HepG2 (cell line): ENCODE measurements around the gene RYR2. TPM values are rescaled to one million over a fixed set of nuclear protein-coding genes. Genes with fewer than 3 reads are reported as not detected.

Experiments
- ATAC-seq: fragments of 200-7000 bp; cut with Tn5 transposase; 3 replicates; pipeline ENCODE4 v1.9.1; 2020; ENCODE audit warnings: mild to moderate bottlenecking, moderate library complexity
- BruUV-seq: library from RNA; stranded (reverse); fragments of 400-500 nt; replicated peaks from 2 replicates; lab custom pipeline; 2021; lab: Mats Ljungman, UMichigan
- CTCF ChIA-PET: fragments of 300-600 bp; formaldehyde crosslinking; extraction: SDS; loops from one replicate; lab custom pipeline; 2021; ENCODE audit warnings: low total read pairs, inconsistent platforms, low intra/inter-chr PET ratio; lab: Yijun Ruan, JAX
- POLR2A ChIA-PET: fragments of 350-600 bp; sonication (Branson Sonifier 250); formaldehyde crosslinking; loops from one replicate; lab custom pipeline; 2020; ENCODE audit warnings: antibody characterized with exemption, inconsistent platforms; lab: Yijun Ruan, JAX
- DNase-seq: peaks from one replicate; pipeline ENCODE4 v3.0.0-alpha.2; 2015; ENCODE audit warnings: low spot score
- FAIRE-seq: peaks from 3 replicates; lab custom pipeline; 2011; peaks lifted over from hg19 to GRCh38; lab: Jason Lieb, UNC
- H2AFZ ChIP-seq: one replicate; pipeline ENCODE4 v1.6.1; 2011; ENCODE audit warnings: low read length, inconsistent platforms
- H3K27ac ChIP-seq: fragments of 300-600 bp; 3 replicates; pipeline ENCODE4 v1.8.0; 2011; ENCODE audit warnings: mixed run types, mild to moderate bottlenecking, mixed read lengths, low read length, inconsistent platforms; ENCODE audit not compliant: insufficient read depth; ENCODE audit errors: extremely low read length
- H3K27me3 ChIP-seq, 2 experiments: fragments of 200-600 bp in 1 of 2; 2 replicates in 1 of 2; 3 replicates in 1 of 2; pipeline versions ENCODE4 v1.6.0 to v1.8.0; 2011; ENCODE audit warnings: low read length in 2 of 2, mild to moderate bottlenecking in 2 of 2, moderate library complexity in 2 of 2, inconsistent platforms in 1 of 2; ENCODE audit not compliant: insufficient read depth in 2 of 2, control insufficient read depth in 1 of 2
- H3K36me3 ChIP-seq, 2 experiments: fragments of 200-600 bp in 1 of 2; replicated peaks in 1 of 2; 2 replicates in 1 of 2; 3 replicates in 1 of 2; pipeline versions ENCODE4 v1.5.1 to v1.8.0; 2011; ENCODE audit warnings: low read length in 2 of 2, inconsistent platforms in 1 of 2; ENCODE audit not compliant: insufficient read depth in 2 of 2, control insufficient read depth in 1 of 2
- H3K4me1 ChIP-seq: 2 replicates; pipeline ENCODE4 v1.5.1; 2012; ENCODE audit warnings: low read length, inconsistent platforms; ENCODE audit not compliant: insufficient read depth
- H3K4me2 ChIP-seq: 2 replicates; pipeline ENCODE4 v1.6.0; 2011; ENCODE audit warnings: low read depth, low read length, inconsistent platforms
- H3K4me3 ChIP-seq, 3 experiments: fragments of 200-600 bp in 1 of 3; sonication (generic), shearing (Covaris generic) in 1 of 3; replicated peaks in 1 of 3; 2 replicates each; pipeline ENCODE4 v1.5.1; 2011 to 2016; ENCODE audit warnings: low read length in 3 of 3, inconsistent platforms in 2 of 3, low read depth in 2 of 3, mild to moderate bottlenecking in 2 of 3, control low read depth in 1 of 3, mixed read lengths in 1 of 3; ENCODE audit not compliant: insufficient read depth in 1 of 3
- H3K79me2 ChIP-seq: one replicate; pipeline ENCODE4 v1.6.1; 2011; ENCODE audit warnings: low read length, inconsistent platforms; ENCODE audit not compliant: insufficient read depth
- H3K9ac ChIP-seq: 2 replicates; pipeline ENCODE4 v1.6.0; 2011; ENCODE audit warnings: mild to moderate bottlenecking, low read depth, low read length, inconsistent platforms; ENCODE audit not compliant: insufficient read depth
- H3K9me3 ChIP-seq: 2 replicates; pipeline ENCODE4 v1.5.1; 2012; ENCODE audit warnings: mild to moderate bottlenecking, low read length
- H4K20me1 ChIP-seq: 2 replicates; pipeline ENCODE4 v1.6.0; 2011; ENCODE audit warnings: inconsistent platforms, mild to moderate bottlenecking, low read length, moderate library complexity; ENCODE audit not compliant: insufficient read depth
- AHR ChIP-seq: IDR thresholded peaks from 2 replicates; pipeline ENCODE4 v1.6.1; 2018; ENCODE audit warnings: missing genetic modification reagents, missing compliant biosample characterization
- CBX5 ChIP-seq: sonication (generic); formaldehyde crosslinking; IDR thresholded peaks from 2 replicates; pipeline ENCODE4 v1.4.0; 2020; ENCODE audit warnings: missing genetic modification reagents, borderline replicate concordance
- HNRNPH1 ChIP-seq: fragments of 200-400 bp; formaldehyde crosslinking; optimal IDR thresholded peaks from 2 replicates; pipeline ENCODE3; 2017; ENCODE audit warnings: mild to moderate bottlenecking, low read depth, low read length
- MED8 ChIP-seq: sonication (generic); formaldehyde crosslinking; IDR thresholded peaks from 2 replicates; pipeline ENCODE4 v1.8.1; 2023; ENCODE audit warnings: mild to moderate bottlenecking, missing genetic modification reagents; ENCODE audit not compliant: insufficient replicate concordance
- ZNF7 ChIP-seq: IDR thresholded peaks from 2 replicates; pipeline ENCODE4 v1.6.1; 2016; ENCODE audit warnings: missing biosample characterization, missing genetic modification reagents
- ZNF841 ChIP-seq: sonication (generic); formaldehyde crosslinking; IDR thresholded peaks from 2 replicates; pipeline ENCODE4 v1.8.1; 2023; ENCODE audit warnings: missing genetic modification reagents, borderline replicate concordance
- WGBS: methylation state at CpG from one replicate; pipeline ENCODE4 v1.1.6; 2017; ENCODE audit warnings: low lambda C conversion rate; 5-methylcytosine and 5-hydroxymethylcytosine counted together
- in situ Hi-C: cut with HindIII; loops from 2 replicates; pipeline ENCODE4 v1.10.0; 2017; ENCODE audit warnings: low pct_unique_long_range_greater_than_20kb; ENCODE audit not compliant: extremely low pct_ligation_motif_present
- intact Hi-C: fragments of 100-400 bp; cut with micrococcal nuclease; formaldehyde crosslinking; loops from one replicate; pipeline ENCODE4 v1.10.0; 2022; ENCODE audit not compliant: unreplicated experiment
- polyA plus RNA-seq, 8 experiments: library from polyadenylated mRNA; depleted of rRNA in 3 of 8; stranded (reverse) in 7 of 8; unstranded in 1 of 8; fragments of >200 nt; fragmentation: Illumina TruSeq in 4 of 8; extraction: Trizol in 4 of 8; gene quantifications; 2 replicates each; pipeline versions ENCODE4 v1.2.1 to v1.2.3, GENCODE V29; 2011 to 2016; ENCODE audit warnings: low read depth in 4 of 8, missing spikeins in 1 of 8, mixed read lengths in 1 of 8; ENCODE audit not compliant: insufficient read depth in 1 of 8
- total RNA-seq, 5 experiments: library from RNA; depleted of rRNA; stranded (reverse); fragments of >200 nt; fragmentation: Illumina TruSeq; extraction: Trizol; gene quantifications; 2 replicates each; pipeline ENCODE4 v1.2.3, GENCODE V29; 2016; ENCODE audit warnings: low read depth in 1 of 5
- TF ChIP-seq, protein P1 (sequence below): sonication (generic); formaldehyde crosslinking; IDR thresholded peaks from 2 replicates; pipeline ENCODE4 v1.9.0; 2021; ENCODE audit warnings: missing genetic modification reagents, borderline replicate concordance

The RYR2 gene
- total and polyA plus RNA-seq, 2 of the 13 experiments (the other 11 are each of a cell fraction or from before 2014, with no cell fraction given): not detected

DNA sequence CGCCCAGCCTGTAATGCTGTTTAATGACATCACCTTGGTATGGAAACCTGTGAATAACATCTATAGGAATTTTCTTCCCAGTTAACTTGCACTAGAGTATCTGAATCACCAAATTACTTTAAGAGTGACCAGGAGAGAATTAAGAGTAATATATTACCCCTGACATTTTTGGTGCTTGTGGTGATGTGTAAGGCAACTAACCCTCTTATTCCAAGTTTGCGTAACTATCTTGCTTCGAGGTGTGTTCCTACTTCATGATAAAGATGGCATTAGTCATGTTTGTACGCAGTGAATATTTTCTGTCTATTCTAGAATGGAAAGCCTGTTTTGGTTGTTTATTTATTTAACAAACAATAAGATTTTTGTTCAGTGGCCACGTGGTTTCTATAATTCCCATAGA is 717.4 kb downstream of the RYR2 start:
- Histone ChIP-seq H3K36me3 (no peaks in the 10 kb centered on the region), H3K4me1 (no peaks in the 10 kb centered on the region), H3K9me3 (no peaks in the 10 kb centered on the region), H3K27ac (no peak overlapping the region), H2AFZ (no peak overlapping the region), H3K79me2 (no peaks in the 10 kb centered on the region), H3K4me2 (no peak overlapping the region), H4K20me1 (no peaks in the 10 kb centered on the region), H3K4me3 (no peak overlapping the region), H3K9ac (no peak overlapping the region), H3K27me3 (no peaks in the 10 kb centered on the region)
- DNase-seq: no peak
- ATAC-seq: no peak
- intact Hi-C loops: no loop called here
- WGBS: 60% methylated on average over 5 of the region's 5 CpGs
- FAIRE-seq: no peak
- in situ Hi-C loops: no loop called here
- no peak for TF ChIP-seq MED8 (CRISPR knock-in tag)
- no peak for TF ChIP-seq ZNF7 (CRISPR knock-in tag)
- TF ChIP-seq AHR (CRISPR knock-in tag): no peak
- TF ChIP-seq, protein P1, sequence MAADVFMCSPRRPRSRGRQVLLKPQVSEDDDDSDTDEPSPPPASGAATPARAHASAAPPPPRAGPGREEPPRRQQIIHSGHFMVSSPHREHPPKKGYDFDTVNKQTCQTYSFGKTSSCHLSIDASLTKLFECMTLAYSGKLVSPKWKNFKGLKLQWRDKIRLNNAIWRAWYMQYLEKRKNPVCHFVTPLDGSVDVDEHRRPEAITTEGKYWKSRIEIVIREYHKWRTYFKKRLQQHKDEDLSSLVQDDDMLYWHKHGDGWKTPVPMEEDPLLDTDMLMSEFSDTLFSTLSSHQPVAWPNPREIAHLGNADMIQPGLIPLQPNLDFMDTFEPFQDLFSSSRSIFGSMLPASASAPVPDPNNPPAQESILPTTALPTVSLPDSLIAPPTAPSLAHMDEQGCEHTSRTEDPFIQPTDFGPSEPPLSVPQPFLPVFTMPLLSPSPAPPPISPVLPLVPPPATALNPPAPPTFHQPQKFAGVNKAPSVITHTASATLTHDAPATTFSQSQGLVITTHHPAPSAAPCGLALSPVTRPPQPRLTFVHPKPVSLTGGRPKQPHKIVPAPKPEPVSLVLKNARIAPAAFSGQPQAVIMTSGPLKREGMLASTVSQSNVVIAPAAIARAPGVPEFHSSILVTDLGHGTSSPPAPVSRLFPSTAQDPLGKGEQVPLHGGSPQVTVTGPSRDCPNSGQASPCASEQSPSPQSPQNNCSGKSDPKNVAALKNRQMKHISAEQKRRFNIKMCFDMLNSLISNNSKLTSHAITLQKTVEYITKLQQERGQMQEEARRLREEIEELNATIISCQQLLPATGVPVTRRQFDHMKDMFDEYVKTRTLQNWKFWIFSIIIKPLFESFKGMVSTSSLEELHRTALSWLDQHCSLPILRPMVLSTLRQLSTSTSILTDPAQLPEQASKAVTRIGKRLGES (CRISPR knock-in tag): no peak
- no peak for TF ChIP-seq ZNF841 (CRISPR knock-in tag)
- TF ChIP-seq CBX5 (CRISPR knock-in tag): no peak
- TF ChIP-seq HNRNPH1: no peak
- ChIA-PET POLR2A (no interaction called here), CTCF (no interaction called here)
- no TSS peak for BruUV-seq
